HG02610 (cell line): ENCODE results near the gene TSPEAR.
"Not testable (repeated sequence)": the region's sequence is repeated elsewhere in the genome, so short reads cannot be mapped to it uniquely, and the experiment has no call there.

Experiments
- ATAC-seq: cut with Tn5 transposase; IDR thresholded peaks from one replicate; pipeline ENCODE4 v1.9.1; 2021; ENCODE audit warnings: mild to moderate bottlenecking, moderate library complexity; ENCODE audit not compliant: unreplicated experiment

Gene TSPEAR

DNA sequence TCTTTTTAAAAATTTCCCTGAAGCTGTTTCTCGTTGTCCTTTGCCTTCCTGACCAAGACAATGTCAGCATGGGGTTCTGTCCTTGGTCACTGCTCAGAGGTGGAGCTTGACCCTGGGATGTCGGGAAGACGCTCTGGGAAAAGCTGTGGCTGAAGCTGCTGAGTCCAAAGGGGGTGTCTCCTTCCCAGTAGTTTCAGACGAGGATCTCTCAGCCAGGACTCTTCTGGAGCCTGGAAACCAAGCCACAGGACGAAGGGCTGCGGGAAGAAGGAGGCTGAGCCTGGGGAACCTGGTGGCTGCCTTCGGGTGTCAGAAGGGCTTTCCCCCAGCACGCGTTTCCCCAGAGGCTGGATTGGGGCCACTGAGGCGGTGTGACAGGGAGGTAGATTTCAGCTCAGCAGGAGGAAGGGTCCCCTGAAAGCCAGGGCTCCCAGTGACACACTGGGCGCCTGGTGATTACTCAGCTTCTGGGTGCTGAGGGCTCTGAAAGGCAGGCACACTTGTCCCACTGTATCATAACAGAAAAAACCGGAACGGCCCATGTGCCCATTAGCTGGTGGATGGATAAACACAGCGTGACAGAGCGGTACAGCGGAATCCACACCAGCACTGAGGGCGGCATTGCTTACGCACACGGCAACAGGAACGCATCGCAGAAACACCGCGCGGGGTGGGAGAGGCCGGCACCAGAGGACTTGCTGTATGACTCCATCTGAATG is 24.4 kb downstream of the TSPEAR start:
- ATAC-seq, result no peak

- no peak for ATAC-seq
Measured at GRCh38 chr21:44686000-44686781, 25.2 kb downstream of the TSPEAR start.

GRCh38 chr21:44685050-44685449 is 26.3 kb downstream of the TSPEAR start:
- not testable (repeated sequence) for ATAC-seq

DNA sequence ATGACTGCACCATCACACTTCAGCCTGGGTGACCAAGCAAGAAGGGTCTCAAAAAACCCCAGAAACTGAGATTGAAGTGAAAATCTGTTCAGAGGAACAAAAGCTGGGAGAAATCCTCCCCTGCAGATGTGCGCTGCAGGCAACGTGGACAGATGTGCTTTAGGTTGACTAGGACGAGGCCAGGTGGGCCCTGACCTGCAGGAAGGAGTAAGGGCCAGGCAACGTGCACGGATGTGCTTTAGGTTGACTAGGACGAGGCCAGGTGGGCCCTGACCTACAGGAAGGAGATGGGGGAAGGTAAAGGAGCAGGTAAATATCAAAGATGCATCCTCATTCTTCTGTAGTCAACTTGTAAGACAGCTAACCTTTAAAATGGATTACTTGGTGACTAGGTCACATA is 26.9 kb downstream of the TSPEAR start:
- no peak for ATAC-seq

- ATAC-seq, result no peak
Measured at GRCh38 chr21:44684077-44684476, 27.3 kb downstream of the TSPEAR start.

- no peak for ATAC-seq
Measured at GRCh38 chr21:44682580-44683151, 28.7 kb downstream of the TSPEAR start.

GRCh38 chr21:44681861-44682579 is 29.4 kb downstream of the TSPEAR start, which contains the start of gene KRTAP12-1:
Gene KRTAP12-1 (minus strand): TSS chr21:44682163. CDS start chr21:44682123, 40 bp downstream.
- ATAC-seq, result no peak

DNA sequence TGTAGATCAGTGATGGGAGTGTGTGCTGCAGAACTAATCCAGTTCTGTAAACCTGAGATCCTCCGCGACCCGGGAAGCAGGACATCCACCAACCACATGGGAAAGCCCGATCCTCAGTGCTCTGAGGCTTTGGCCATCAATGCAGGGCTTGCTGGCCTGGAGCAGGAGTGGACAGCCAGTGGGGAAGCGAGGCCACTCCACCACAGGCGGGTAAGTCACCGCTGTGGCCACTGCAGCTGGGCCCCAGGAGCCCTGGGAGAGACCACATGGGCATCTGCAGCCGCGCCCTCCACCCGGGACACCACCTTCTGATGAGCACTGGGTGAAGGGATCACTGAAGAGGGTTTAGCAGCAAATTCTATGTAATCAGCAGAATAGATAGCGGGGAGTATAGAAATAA is 30.2 kb downstream of the TSPEAR start:
- ATAC-seq, result no peak

- ATAC-seq, result no peak
Measured at GRCh38 chr21:44677881-44678280, 33.5 kb downstream of the TSPEAR start.

DNA sequence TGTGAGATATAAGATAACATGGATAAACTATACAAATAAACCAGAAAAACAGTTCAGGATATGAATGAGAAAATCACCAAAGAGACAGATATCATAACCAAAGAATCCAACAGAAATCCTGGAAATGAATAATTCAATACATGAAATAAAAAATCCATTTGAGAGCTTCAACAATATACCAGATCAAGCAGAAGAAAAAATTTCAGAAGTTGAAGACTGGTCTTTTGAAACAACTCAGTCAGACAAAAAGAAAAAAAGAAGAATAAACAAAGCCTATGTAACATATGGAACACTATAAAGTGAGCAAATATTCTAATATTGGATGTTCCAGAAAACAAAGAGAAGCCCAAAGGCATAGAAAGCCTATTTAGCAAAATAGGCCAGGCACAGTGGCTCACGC is 39.5 kb downstream of the TSPEAR start:
- ATAC-seq, result no peak

GRCh38 chr21:44670642-44671432 is 40.5 kb downstream of the TSPEAR start:
- ATAC-seq, result no peak

GRCh38 chr21:44667612-44668011 is 43.8 kb downstream of the TSPEAR start:
- ATAC-seq, result no peak

DNA sequence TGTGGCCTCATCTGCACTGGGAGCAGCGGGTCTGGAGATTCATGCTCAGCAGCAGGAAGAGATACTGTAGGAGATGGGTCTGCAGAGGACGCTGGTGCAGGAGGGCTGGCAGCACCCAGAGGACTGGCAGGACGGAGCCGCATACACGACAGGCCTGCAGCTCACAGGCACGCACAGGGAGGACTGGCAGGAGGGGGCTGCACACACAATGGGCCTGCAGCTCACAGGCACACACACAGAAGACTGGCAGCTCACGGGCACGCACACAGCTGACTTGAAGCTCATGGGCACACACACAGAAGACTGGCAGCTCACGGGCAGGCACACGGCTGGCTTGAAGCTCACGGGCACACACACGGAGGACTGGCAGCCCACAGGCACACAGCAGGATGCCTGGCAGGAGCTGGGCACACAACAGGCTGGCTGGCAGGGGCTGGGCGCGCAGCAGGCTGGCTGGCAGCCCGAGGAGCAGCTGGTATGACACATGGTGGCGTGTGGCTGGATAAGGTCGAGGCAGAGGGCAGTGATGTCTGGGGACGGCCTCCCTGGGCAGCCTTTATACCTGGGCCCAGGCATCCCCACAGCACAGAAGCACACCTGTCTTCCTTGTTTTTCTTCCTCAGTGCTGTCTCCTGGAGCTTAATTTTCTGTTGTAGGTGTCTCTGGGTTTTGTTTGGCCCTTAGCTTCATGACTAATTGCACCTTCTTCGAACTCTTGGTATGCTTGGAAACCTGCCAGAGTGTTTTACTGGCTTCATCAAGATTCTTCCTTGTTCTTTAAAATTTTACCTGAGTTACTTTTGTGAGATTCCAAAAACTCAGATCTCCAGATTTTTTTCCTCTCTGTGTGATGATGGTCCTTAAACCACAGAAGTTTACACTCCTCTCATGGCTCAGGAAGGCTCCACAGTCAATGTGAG is 44.7 kb downstream of the TSPEAR start, which contains the start of gene KRTAP12-2:
KRTAP12-2 (minus strand) TSS at position 527 of the 920 bp plus-strand sequence; CDS start at position 486, 41 bp downstream.
- no peak for ATAC-seq

DNA sequence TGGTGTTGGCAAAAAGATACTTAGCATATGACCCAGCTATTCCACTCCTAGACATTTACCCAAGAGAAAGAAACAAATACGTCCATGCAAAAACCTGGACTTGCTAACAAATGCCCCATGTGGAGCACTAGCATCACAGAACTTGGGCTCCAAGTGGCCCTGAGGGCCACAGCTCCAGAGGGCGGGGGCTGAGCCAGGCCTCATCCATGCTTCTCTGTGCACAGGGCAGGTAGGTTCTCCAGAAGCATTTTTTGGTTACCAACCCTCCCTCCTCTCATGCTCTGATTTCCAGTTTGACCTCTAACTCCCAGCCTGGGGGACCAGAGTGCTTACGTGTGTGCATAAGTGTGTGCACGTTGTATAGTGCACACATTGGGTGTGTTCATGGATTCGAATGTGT is 46.7 kb downstream of the TSPEAR start:
- no peak for ATAC-seq

DNA sequence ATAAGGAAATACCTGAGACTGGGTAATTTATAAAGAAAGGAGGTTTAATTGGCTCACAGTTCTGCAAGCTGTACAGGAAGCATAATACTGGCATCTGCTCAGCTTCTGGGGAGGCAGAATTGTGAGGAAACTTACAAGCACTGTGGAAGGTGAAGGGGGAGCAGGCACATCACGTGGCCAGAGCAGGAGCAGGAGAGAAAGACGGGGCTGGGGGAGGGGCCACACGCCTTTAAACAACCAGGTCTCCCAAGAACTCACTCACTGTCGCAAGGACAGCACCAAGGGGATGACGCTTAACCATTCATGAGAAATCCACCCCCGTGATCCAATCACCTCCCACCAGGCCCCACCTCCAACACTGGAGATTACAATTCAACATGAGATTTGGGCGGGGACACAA is 49.8 kb downstream of the TSPEAR start:
- not testable (repeated sequence) for ATAC-seq

GRCh38 chr21:44658913-44659595 is 52.3 kb downstream of the TSPEAR start:
- no peak for ATAC-seq

GRCh38 chr21:44658541-44658910 is 52.8 kb downstream of the TSPEAR start:
- no peak for ATAC-seq

DNA sequence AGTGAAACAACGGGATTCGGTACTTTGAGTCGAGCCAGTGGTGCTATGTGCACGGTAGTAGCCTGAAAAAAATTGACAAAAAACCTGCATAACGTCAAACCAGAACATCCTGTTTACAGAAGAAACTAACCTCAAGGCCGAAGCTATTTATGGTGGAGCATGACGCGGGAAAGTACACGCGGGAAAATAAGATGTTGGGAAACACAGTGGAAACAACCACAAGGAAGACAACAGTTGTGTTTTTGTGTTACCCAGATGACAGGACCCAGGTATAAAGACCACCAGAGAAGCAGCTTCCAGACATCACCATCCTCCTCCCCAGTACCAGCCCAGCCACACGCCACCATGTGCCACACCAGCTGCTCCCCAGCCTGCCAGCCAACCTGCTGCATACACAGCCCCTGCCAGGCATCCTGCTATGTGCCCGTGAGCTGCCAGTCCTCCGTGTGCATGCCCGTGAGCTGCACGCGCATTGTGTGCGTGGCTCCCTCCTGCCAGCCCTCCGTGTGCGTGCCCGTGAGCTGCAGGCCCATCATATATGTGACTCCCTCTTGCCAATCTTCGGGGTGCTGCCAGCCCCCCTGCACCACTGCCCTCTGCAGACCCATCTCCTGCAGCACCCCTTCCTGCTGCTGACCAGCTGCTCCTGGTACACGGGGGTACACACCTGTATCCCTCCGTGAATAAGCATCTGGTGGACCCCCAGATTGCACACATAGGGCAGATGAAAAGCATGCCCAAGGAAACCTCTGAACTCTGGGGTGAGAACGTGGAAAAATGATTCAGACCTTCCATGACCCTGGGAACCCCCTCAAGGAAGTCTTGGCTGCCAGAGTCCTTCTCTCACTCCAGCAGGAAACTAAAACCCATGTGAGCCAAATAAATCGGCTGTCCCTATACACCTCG is 53.5 kb downstream of the TSPEAR start, which contains the start of gene KRTAP12-3:
KRTAP12-3 (plus strand) TSS at position 298 of the 906 bp plus-strand sequence; CDS start at position 346, 48 bp downstream.
- ATAC-seq, result no peak
